CD1c-positive myeloid dendritic cell (primary cell): ENCODE measurements around the gene OLFM1.

Source experiments
- DNase-seq: peaks from one replicate; pipeline ENCODE4 v3.0.0-alpha.2; 2016; ENCODE audit errors: extremely low spot score

OLFM1 gene

DNA sequence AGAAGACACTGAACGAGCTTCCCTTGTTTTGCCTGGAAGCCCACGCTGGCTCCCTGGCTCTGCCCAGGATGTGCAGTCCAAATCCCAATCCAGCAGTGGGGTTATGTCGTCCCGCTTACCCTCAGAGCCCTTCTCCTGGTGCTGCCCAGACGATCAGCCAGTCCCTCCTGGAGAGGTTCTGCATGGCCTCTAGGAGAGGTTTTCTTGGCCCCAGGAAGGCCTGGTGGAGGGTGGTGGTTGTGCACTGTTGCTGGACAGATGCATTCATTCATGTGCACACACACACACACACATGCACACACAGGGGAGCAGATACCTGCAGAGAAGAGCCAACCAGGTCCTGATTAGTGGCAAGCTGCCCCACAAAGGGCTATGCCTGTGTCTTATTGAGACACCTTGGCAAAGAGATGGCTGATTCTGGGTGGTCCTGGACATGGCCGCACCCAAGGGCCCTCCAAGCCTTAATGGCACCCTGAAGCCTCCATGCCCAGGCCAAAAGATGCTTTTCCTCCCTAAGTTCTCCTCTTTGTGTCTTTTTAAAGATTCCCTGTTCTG lies 10.5 kb upstream of the OLFM1 start:
- DNase-seq = no peak

GRCh38 chr9:135077497-135078200 lies 9.8 kb upstream of the OLFM1 start:
- DNase-seq = peak; percentile 6

DNA sequence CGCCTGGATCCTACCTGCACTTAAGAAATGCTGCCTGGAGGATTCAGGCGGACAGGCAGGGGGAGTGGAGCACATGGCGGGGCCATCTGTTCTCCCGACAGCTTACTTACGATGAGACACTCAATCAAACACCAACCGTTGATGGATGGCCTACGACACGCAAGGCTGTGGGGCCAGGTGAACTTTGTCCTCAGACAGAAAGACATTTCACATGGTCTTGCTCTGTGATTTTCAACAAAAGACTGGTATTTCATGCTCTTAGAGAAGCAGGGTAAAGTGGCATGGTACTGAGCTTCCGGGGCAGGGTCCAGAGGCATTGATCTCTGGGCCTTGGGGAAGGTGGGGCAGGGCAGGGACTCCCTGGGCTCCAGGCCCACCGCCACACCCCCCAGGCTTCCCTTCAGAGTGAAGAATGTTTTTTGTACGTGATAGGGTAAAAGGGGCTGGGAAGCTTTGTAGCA lies 9.1 kb upstream of the OLFM1 start:
- no peak for DNase-seq

DNA sequence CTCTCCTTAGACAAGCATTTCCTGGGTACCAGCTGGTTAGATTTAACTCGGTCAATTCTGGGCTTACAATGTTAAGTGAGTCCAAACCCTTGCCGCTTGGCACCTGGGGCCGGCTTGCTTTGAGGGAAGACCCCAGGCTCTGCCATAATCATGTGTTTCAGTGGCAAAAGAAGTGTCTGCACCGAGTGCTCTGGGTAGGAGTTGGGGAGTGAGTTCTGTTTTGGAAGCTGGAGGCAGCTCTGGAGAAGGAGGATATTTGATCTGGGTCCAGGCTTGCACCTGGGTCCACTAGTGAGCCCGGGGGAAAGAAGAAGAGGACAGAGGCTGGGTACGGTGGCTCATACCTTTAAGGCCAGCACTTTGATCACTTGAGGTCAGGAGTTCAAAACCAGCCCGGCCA lies 8.4 kb upstream of the OLFM1 start:
- no peak for DNase-seq

GRCh38 chr9:135079676-135080075 lies 7.8 kb upstream of the OLFM1 start:
- no peak for DNase-seq

DNA sequence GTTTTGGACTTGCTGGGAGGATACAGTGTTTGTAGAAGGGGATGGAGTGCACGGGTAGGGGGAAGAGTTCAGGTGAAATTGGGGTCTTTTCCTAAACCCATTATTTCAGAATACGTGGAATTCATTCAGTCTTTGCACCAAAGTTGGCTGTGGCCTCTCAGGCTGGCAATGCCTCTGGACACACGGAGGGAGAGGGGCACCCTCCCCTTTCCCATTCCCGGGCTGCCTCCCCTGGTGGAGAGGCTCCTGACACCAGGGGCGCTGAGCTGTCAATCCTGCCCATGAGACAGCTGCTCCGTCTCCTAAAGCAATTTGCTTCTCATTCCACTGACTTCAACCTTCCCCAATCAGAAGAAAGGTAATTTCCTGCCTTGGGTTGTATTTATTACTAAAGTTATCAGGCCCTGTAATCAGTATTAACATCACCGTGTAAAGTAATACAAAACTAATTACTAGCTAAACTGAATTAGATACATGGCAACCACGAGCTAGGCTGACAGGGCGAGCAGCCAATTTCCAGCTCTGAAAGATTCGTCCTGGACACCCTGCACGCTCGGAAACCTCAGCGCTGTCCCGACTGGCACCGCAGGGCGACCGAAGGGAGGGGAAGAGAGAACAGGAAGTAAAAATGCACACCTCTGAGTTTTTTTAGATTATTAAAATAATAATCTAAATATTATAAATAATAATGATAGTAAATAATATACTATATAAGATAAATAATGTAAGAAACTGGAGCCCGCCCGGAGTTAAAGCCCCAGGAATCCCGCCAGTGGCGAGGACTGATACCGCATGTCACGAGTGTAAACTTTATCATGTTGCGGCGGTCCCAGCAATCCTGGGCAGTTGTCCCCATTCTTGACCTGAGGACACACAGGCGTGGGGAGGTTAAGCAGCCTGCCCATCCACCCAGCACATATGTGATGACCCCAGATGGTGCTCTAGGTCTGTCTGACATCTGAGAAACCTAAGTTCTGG lies 6.9 kb upstream of the OLFM1 start:
- no peak for DNase-seq

- DNase-seq = no peak
Measured at GRCh38 chr9:135081264-135081660, 6.2 kb upstream of the OLFM1 start.

GRCh38 chr9:135081731-135082130 lies 5.7 kb upstream of the OLFM1 start:
- no peak for DNase-seq

GRCh38 chr9:135082536-135082935 lies 4.9 kb upstream of the OLFM1 start:
- no peak for DNase-seq

GRCh38 chr9:135083241-135083810 lies 4.1 kb upstream of the OLFM1 start:
- DNase-seq = no peak

DNA sequence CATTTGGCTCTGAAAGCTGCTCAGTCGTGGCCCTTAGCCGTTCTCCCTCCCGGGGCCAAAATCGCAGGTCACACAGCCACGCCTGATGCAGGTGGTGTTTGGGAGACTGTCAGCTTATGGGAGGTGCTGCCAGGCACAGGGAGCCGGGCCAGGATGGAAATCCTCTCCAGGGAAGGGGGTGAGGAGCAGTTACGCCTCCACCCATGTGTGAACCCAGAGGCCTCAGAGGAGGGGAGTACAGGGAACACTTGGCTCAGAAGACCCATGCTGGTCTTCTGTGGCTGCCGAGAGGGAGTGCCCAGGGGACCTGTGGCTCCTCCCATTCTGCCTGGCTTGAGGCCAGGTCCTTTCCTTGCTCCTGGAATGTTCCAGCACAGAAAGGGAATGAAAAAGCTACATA lies 3.6 kb upstream of the OLFM1 start:
- DNase-seq = no peak

DNA sequence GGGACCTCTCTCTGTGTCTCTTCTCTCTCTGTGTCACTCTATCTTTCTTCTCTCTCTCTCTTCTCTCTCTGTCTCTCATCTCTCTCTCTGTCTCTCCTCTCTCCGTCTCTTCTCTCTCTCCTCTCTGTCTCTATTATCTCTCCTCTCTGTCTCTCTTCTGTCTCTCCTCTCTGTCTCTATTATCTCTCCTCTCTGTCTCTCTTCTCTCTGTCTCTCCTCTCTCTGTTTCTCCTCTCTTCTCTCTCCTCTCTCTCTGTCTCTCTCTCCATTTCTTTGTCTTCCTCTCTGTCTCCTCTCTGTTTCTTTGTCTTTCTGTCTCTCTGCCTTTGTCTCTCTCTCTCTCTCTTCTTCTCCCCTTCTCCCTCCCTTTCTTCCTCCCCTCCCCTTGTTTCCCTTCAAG lies 3.2 kb upstream of the OLFM1 start:
- no peak for DNase-seq

DNA sequence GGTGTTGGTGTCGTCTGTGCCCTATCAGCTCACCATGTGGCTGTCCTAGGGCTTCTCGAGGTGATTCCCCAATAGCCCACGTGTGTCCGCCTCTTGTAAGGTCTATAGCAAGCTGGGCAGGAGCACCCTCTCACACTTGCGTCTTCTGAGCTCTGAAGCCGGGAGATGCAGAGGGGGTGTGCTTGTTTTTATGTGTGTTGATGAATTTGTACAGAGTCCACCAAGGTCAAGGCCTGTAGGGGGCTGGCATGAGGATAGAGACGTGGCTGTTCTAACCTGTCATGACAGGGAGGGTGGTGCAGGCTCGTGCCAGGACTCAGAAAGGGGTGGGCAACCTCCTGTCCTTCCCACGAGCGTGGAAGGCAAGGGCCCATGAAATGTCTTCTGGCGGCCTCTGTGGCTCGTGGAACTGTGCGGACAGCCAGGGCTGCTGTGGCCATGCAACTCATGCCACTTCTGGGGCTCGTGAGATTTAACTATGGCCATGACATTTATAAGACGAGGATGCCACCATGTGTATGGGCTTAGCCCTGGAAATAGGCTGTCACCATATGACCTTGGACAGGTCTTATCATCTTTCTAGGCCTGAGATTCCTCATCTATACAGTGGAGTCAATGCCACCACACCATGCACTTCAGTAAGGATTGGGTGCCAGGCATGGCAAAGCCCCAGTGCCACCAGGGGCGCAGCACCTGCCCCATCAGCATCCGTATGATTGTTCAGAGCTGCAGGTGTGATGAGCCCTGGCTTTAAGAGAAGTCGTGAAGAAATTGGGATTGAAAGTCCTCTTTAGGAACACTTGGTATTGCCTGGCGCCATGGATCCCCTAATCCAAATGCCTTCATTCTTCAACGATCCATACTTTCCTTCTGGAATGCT lies 2.3 kb upstream of the OLFM1 start:
- DNase-seq = no peak

GRCh38 chr9:135085830-135086546 lies 1.5 kb upstream of the OLFM1 start:
- peak; percentile 57 for DNase-seq

- DNase-seq = no peak
Measured at GRCh38 chr9:135086597-135087488, 625 bp upstream of the OLFM1 start.

DNA sequence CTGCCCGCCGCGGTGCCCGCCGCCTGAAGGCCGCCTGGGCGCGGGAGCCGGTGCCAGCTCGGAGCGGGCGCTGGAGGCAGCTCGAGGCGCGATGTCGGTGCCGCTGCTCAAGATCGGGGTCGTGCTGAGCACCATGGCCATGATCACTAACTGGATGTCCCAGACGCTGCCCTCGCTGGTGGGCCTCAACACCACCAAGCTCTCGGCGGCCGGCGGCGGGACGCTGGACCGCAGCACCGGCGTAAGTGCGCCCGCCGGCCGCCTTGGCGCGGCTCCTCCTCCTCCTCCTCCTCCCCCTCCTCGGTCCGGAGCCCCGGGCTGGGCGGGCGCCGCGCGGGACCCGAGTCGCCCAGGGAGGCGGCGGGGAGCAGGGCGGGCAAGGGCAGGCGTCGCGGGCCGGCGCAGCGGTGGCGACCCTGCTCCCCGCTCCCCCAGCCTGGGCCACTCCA lies 455 bp downstream of the OLFM1 start:
- no peak for DNase-seq

DNA sequence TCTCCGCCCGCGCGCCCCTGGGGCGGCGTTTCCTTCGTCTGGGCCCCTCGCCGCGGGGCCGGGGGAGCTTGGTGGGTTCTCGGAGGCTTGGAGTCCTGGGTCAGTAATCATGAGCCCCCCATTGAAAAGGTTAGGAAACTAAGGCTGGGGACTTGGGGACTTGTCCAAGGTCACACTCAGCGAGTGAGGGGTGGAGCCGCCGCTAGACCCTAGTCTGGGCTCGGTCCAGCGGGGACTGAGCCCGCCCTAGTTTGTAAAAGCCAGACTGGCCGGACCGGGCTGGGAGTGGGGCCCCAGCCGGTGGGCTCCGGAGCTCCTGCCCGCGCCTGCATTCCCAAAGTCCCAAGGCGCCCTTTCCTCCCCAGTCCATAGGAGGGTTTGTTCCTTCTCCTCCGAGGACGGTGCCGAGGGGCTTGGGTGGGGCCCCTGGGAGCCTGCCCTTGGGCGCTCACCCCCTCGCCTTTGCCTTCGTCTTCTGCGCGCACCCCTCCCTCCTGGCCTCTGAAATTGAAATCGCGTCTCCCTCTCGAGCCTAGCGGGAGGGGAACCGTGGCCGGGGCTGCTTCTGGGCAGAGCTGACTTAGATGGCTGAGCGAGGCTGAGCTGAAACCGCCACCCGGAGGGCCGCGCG lies 995 bp downstream of the OLFM1 start:
- no peak for DNase-seq

GRCh38 chr9:135088979-135089847 lies 1.7 kb downstream of the OLFM1 start:
- no peak for DNase-seq
